ENCODE measurements around the gene TRIM22. TPM values are rescaled to one million over a fixed set of nuclear protein-coding genes. Genes with fewer than 3 reads are reported as not detected.

The TRIM22 gene
- total and polyA plus RNA-seq, 9 of the 15 experiments (the other 6 are each of a cell fraction or from before 2014, with no cell fraction given): 0.06 to 1.1 (median 0.18) TPM; not detected in 2

DNA sequence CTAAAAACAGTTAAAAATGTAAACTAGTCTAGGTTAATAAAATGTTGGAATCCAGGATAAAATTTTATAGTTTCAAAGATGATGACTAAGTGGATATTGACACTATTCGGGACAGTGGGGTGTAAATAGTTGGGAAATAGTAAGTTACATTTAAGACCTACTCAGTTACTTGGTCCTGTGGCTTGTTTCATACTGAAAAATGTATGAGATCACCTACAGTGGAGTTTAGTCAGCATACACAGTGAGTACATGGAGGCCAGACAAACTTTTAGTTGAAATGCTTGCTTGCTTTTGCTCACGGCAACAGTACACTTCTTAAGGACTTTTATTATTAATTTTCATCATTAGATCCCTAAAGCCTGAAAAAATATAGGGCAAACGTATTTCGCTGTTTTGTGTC, 16.1 kb downstream of the TRIM22 start:
- Histone ChIP-seq H3K4me3 (no peak overlapping the region), H3K36me3 (ENCODE audit: control insufficient read depth, insufficient read depth, low read length) (no peaks in the 10 kb centered on the region), H3K9ac (ENCODE audit: insufficient read depth in 1 of 2, low read depth in 2 of 2, low read length in 2 of 2) (no peak overlapping the region), H3K79me2 (ENCODE audit: control insufficient read depth, insufficient read depth, low read length) (no peaks in the 10 kb centered on the region), H3K4me1 (replicated peaks in 1 of 2; ENCODE audit: control insufficient read depth in 2 of 2, insufficient read depth in 2 of 2, low read length in 2 of 2) (no peaks in the 10 kb centered on the region), H3K9me1 (ENCODE audit: control insufficient read depth, insufficient read depth, low read length) (no peaks in the 10 kb centered on the region), H3K27ac (ENCODE audit: extremely low read depth, low read depth, low read length) (no peak overlapping the region), H3K9me3 (replicated peaks; ENCODE audit: control insufficient read depth, insufficient read depth, low read depth, low read length) (no peaks in the 10 kb centered on the region), H3K4me2 (ENCODE audit: insufficient read depth, low read length) (no peak overlapping the region), H4K20me1 (replicated peaks; ENCODE audit: control insufficient read depth, insufficient read depth, low read length) (no peaks in the 10 kb centered on the region), H2AFZ (ENCODE audit: low read depth, low read length) (no peak overlapping the region), H3K27me3 (ENCODE audit: control insufficient read depth in 2 of 2, insufficient read depth in 2 of 2, low read length in 2 of 2) (peaks cover 3 to 8% of the 10 kb centered on the region in 2 experiments; a peak in 4 of 5 replicates)
- WGBS (ENCODE audit: insufficient coverage, low coverage, missing lambda C conversion rate): 9% methylated on average over 4 of the region's 4 CpGs
- no peak for DNase-seq (ENCODE audit: extremely low read depth in 1 of 4, low spot score in 3 of 4)
- in situ Hi-C loops (cut with MboI) (no loop called here), intact Hi-C loops (cut with micrococcal nuclease) (no loop called here)
- ChIA-PET POLR2A (interaction anchor here (0.7 to 1.4 kb wide), 2 partner anchors 15 to 85 kb away, joined by 3 to 5 read pairs; no protein-coding TSS in a partner anchor), CTCF (ENCODE audit: low intra/inter-chr PET ratio) (no interaction called here)
- TF ChIP-seq FOXP1 (CRISPR knock-in tag; IDR thresholded peaks at IDR 0.05) (no peak), ZNF316 (IDR thresholded peaks at IDR 0.05) (0 out of 2 replicates have a peak, but pooled peaks have one; percentile 3)
- no peak for ATAC-seq
- no peak for FAIRE-seq
- no TSS peak for BruUV-seq (replicated peaks)

GRCh38 chr11:5712507-5712906, 22.9 kb downstream of the TRIM22 start:
- Histone ChIP-seq H3K36me3 (ENCODE audit: control insufficient read depth, insufficient read depth, low read length) (no peaks in the 10 kb centered on the region), H3K4me2 (ENCODE audit: insufficient read depth, low read length) (no peak overlapping the region), H3K27ac (ENCODE audit: extremely low read depth, low read depth, low read length) (no peak overlapping the region), H3K27me3 (ENCODE audit: control insufficient read depth in 2 of 2, insufficient read depth in 2 of 2, low read length in 2 of 2) (peaks cover 3 to 8% of the 10 kb centered on the region in 2 experiments; a peak in 3 of 5 replicates), H3K4me1 (replicated peaks in 1 of 2; ENCODE audit: control insufficient read depth in 2 of 2, insufficient read depth in 2 of 2, low read length in 2 of 2) (no peaks in the 10 kb centered on the region), H4K20me1 (replicated peaks; ENCODE audit: control insufficient read depth, insufficient read depth, low read length) (no peaks in the 10 kb centered on the region), H3K9me1 (ENCODE audit: control insufficient read depth, insufficient read depth, low read length) (no peaks in the 10 kb centered on the region), H3K4me3 (no peak overlapping the region), H3K79me2 (ENCODE audit: control insufficient read depth, insufficient read depth, low read length) (no peaks in the 10 kb centered on the region), H2AFZ (ENCODE audit: low read depth, low read length) (no peak overlapping the region), H3K9ac (ENCODE audit: insufficient read depth in 1 of 2, low read depth in 2 of 2, low read length in 2 of 2) (no peak overlapping the region), H3K9me3 (replicated peaks; ENCODE audit: control insufficient read depth, insufficient read depth, low read depth, low read length) (no peaks in the 10 kb centered on the region)
- FAIRE-seq (no peak), ATAC-seq (peak; percentile 42; the same call in 1 of the 3 replicates), DNase-seq (ENCODE audit: extremely low read depth in 1 of 4, low spot score in 3 of 4) (peak in 3 of 4 experiments; percentile 14 to 20 (median 17))
- intact Hi-C loops (cut with micrococcal nuclease): loop anchor here (5.0 kb wide), 1 partner anchor 105 kb away; no protein-coding TSS in a partner anchor
- CTCF ChIA-PET (ENCODE audit: low intra/inter-chr PET ratio): no interaction called here
- BruUV-seq (replicated peaks): no TSS peak
- 19% methylated on average over 1 of the region's 1 CpG for WGBS (ENCODE audit: insufficient coverage, low coverage, missing lambda C conversion rate)
- POLR2A ChIA-PET: interaction anchor here (1.1 kb wide), 1 partner anchor 23 kb away, joined by 3 read pairs; the partner anchor contains the start of gene OR56B1
- in situ Hi-C loops (cut with MboI): no loop called here
- TF ChIP-seq RAD21 (CRISPR knock-in tag; conservative IDR thresholded peaks at IDR 0.05 in 1 of 2, IDR thresholded peaks at IDR 0.05 in 1 of 2) (peak in 1 of 2 experiments; percentile 61; a peak in 2 of 4 replicates), CEBPG (CRISPR knock-in tag; IDR thresholded peaks at IDR 0.05) (no peak), CEBPG (tag; conservative IDR thresholded peaks at IDR 0.05 in 1 of 2, IDR thresholded peaks at IDR 0.05 in 1 of 2) (0 out of 4 replicates have a peak, but pooled peaks of 1 of the 2 experiments have one; percentile 28), CTCF (IDR thresholded peaks at IDR 0.05 in 2 of 3, conservative IDR thresholded peaks at IDR 0.05 in 1 of 3; ENCODE audit: insufficient read depth in 2 of 3, low read depth in 1 of 3, low read length in 3 of 3) (peak in 2 of 3 experiments; percentile 18 to 53; a peak in 3 of 6 replicates)

Data from K562 (cell line).